ENCODE results near the gene LRRC63.
A peak's percentile ranks its signal among the peaks of the same experiment; 100 is the strongest.
"Not testable (repeated sequence)": the region's sequence is repeated elsewhere in the genome, so short reads cannot be mapped to it uniquely, and the experiment has no call there.

Gene LRRC63

DNA sequence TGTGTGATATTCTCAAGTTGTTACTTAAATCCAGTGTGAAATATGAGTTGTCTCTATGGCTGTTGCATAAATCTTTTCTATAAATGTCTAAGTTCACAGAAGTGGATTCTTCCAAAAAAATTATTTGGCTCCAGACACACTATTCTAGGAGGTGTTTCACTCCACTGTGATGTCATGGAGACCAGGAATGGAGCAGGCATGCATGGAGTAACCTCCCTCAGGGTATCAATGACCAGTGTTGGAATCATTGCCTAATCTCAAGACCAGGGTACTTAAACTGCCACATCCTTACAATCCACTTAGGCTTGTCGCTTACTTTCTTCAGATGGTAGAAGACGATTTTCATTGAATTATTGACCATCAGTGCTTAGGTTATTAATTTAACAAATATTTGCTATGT lies 55.4 kb downstream of the LRRC63 start:
- DNase-seq (ENCODE audit: low spot score): no peak

DNA sequence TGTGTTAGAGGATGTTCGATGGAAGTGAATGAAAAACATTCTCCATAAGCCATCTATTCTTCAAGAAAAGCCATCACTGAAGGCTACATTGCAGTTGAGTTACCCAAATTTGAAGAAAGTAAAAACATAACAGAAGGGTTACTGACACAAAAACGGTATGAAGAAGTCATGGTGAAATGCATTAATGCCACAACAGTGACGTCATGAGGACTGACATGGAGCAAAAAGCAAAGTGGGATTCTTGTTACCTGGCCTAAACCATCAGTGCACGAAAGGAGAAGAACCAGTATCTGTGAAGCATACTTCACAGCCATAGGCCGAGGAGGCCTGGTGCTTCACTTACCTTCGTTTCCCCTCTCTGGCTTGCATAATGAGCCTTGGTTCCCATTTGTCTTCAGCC lies 58.7 kb downstream of the LRRC63 start:
- DNase-seq (ENCODE audit: low spot score): no peak

DNA sequence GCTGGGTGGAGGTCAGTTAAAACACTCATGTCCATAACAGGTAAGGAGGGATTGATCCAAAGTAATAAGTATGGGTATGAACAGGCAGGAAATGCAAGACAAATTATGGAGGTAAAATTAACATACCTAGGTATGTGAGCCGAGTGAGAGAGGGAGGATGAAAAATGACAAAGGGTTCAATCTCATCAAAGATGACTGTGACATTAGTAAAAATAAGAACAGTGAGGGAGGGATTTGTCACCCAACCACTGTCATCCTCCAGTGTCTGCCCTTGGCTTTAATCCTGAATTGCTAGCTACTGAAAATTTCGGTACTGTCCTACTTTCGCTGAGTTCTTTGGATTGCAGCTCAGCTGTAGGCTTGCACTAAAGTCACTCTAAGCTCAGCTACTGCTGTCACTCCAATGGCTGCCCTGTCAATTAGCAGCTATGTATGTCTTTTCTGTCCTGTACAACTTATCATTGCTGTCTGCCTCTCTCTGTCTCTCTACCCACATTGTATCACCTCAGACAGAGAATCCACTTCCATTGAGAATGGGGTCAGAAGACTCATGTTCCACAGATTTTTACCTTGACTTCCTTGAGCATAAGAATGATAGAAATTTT lies 62.5 kb downstream of the LRRC63 start:
- DNase-seq (ENCODE audit: low spot score): no peak

DNA sequence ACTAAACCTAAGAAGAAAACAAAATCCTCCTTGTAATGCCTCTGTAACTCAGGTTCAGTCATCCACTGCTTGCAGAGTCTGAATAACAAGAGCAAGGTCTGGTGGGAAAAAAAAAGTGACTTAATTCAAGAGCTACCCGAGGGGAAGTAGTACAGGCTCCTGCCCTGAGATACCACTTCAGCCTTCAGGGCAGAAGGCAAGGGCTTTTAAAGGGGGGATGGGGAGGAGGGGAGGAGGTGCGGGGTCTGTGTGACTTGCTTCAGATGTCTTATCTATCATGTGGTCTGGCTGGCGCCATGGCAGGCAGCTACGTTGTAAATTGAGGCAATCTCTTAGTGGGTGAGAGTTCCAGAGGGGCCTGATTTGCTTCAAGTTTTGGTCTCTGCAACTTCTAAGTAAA lies 66.7 kb downstream of the LRRC63 start:
- no peak for DNase-seq (ENCODE audit: low spot score)

DNA sequence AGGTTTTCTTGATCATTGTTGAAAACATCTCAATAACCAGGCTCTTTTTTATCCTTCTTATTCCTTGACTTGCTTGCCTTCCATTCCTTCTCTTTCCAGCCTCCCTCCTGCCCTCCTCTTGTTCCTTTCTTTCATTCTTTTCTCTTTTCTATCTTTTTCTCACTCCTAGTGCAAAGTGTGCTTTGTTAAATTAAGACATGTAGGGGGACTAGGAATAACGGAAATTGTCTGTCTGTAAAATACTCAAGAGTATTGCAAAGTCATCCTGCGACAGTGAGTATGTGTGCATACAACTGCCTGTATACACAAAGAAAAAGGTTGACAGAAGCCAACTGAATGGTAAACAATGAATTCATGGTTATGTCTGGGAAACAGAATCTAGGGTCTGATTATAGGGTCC lies 70.1 kb downstream of the LRRC63 start:
- DNase-seq (ENCODE audit: low spot score): no peak

DNA sequence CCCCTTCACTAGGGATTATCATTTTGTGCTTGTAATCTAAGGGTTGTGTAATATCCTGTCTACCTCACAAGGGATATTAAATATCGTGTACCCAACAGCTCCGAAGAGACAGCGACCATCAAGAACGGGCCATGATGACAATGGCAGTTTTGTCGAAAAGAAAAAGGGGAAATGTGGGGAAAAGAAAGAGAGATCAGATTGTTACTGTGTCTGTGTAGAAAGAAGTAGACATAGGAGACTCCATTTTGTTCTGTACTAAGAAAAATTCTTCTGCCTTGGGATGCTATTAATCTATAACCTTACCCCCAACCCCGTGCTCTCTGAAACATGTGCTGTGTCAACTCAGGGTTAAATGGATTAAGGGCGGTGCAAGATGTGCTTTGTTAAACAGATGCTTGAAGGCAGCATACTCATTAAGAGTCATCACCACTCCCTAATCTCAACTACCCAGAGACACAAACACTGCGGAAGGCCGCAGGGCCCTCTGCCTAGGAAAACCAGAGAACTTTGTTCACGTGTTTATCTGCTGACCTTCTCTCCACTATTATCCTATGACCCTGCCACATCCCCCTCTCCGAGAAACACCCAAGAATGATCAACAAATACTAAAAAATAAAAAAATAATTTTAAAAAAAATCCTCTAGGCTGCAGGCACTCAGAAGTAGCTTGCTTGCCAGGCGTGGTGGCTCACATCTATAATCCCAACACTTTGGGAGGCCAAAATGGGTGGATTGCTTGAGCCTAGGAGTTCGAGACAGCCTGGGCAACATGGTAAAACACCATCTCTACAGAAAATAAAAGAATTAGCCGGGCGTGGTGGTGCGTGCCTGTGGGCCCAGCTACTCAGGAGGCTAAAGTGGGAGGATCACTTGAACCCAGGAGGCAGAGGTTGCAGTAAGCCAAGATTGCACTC lies 72.4 kb downstream of the LRRC63 start:
- DNase-seq (ENCODE audit: low spot score): not testable (repeated sequence)

DNA sequence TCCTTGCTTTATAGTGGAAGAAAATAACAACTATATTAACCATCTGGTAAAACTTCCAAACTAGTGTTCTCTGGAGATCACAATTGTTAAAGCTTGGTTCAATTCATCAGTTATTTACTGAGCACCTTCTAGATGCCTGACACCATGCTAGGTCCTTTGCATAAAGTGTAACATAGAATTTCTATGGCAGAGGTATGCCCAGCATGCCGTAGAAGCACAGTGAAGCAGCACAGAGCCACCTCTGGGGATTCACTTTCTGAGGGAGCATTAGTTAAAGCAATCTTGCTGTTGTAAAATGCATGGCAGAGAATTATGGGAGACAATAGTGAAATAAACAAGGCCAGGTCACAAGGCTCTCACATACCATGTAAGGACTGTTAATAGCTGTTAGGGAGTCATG lies 75.2 kb downstream of the LRRC63 start:
- no peak for DNase-seq (ENCODE audit: low spot score)

DNA sequence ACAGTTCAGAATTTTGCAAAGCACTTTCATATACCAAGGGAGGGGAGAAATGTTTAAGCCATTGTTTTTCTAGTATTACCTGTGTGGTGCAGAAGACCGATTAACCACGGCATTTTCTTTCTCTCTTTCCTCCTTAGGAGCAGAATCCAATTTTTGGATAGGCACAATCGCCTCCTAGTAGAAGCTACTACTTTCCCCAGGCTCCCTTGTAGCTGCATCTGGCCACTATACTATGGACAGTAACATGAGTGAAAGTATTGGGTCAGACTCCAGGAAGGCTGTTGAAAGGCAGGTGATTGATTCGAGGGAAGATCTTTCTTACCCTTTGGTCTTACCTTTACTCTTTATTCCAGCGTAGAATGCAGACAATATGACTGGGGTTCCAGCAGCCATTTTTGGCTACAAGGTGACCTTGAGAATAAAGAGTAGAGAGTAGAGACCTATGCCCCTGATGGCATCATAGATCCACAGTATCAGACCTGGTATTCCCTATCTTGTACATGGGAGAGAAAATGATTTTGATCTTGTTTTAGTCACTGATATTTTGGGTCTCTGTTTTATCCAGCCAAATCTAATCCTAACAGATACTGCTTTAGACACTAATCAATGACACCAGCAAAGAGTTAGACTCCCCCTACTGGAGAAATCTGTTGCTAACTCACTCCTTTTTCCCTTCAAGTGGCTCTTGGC lies 77.0 kb downstream of the LRRC63 start:
- DNase-seq (ENCODE audit: low spot score): peak; percentile 28

DNA sequence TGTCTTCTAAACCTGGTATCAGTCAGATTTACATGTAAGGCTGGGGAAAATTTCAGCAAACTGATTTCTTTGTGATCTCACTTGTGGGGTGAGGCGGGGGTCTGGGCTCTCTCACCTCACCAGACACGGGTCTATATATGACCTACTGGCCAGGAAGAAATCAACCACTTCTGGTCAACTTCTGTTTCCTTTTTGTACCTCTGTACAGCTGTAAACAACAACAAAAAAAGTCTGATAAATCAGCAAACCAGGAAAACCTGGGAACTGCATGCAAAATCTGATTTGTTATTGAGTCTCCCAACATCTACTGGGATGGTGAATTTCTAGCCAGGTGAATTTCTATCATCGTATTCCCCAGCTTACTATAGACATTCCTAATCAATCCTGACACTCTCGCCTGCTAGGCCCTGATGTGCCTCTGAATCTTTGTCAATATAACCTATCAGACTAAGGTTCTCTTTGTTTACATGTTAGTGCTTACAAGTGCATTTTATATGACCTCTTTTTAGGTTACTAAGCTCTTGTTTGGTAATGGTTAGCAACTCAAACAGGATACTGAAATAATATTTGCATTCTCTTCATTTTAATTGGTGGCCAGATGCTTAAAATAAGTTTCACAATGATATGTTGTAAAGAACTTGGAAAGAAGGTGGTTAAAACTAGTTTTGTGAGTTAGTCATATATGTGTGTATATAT lies 77.7 kb downstream of the LRRC63 start:
- DNase-seq (ENCODE audit: low spot score): no peak

DNA sequence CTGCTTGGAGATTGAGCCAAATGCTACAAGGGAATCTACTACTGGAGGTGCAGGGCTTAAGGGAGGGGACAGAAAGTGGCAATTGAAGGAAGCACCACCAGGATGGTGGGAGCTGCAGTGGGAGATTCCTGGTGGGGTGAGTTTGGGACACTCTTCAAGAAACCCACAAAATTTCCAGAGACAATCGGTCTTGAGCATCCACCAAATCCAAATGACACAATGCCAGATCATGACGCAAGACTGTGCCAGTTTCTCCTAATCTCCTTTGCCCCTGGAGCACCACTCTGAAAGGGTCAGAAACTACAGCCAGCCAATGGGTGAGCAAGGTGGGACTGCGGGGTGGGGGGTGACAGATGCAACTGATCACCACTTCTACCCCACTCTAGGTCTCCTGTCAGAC lies 78.7 kb downstream of the LRRC63 start:
- no peak for DNase-seq (ENCODE audit: low spot score)

DNA sequence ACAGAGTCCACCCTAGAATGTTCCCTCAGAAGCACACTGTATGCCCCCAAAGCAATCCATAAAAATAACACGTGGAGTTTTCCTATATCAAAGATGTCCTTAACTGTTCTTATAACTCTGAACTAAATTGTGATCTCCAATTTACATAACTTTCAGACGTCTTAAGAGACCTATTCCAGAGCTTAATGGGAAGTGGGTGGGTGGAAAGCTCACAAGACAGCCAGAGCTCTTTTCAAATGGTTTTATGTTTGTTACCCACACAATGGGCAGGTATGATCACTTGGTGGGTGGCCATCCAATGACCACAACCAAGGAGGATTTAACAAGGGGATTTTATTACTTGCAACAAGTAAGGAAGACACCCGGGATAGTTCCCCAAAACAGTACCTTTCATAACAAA lies 81.7 kb downstream of the LRRC63 start:
- DNase-seq (ENCODE audit: low spot score): no peak

DNA sequence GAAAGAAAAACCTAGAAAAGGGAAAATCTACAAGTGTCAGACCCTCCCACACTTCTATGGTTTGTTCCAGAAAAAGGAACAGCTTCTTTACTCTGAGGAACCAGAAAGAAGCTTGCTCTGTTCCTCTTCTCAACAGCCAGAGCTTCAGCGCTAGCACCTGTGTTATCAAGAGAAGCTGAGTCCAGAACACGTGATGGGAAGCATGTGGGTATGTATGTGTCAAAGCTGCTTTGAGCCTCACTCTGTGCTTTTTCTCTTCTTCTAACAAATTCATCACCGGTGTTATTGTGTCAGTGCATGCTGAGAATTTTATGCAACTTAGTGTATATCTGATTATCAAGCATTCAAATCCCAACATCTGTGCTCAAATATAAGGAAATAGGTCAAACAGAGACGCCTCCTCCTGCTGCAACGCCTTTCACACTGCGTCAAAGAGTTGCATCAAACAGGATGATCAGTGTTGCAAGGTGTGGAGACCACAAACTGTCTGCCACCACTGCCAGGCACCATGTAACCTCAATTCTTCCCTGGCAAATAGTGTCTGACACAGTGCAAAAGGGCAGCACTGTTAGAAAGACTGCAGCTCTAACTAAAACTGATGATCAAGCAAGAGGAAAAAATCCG lies 83.9 kb downstream of the LRRC63 start:
- DNase-seq (ENCODE audit: low spot score): peak; percentile 11

DNA sequence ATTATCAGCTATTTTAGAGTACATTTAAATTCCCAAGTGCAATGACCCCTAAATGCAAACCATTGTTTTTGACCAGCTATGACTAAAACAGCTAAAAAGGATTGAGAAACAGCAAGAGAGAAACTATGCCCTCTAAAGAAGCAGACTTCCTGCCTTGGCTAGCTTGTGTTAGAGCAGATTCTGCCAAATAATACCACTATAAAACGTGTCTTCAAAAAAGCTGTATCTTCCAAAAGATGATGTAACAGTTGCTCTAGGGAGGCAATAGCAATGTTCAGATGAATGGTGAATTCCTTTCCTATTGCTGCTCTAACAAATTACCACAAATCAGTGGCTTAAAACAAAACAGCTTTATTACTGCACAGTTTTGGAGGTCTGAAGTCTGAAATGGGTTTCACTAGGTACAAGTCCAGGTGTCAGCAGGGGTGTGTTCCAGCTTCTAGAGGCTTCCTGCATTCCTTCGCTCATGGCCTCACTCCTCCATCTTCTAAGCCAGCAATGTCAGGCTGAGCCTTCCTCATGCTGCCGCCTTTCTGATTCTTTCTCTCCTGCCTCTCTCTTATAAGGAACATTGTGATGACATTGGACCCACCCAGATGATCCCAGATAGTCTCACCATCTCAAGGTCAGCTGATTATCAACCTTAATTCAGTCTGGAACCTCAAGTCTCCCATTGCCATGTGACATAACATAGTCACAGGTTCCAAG lies 84.5 kb downstream of the LRRC63 start:
- no peak for DNase-seq (ENCODE audit: low spot score)

DNA sequence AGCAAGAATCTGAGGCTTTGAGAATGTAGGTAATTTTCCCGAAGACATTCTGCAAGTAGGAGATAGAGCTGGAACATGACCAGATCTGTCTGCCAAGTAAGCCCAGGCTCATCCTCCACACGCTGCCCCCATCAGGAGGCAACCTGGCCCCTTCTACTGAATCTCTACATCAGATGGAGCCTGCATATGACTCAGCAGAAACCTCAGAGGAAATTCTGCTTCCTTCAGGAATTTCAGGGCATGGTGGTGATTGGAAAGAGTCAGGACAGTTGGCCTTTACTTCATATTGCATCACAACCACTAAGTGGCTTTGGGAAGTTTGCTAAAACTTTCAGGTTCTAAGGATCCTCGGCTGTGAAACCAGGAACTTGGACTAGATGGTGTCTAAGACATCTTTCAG lies 85.2 kb downstream of the LRRC63 start:
- DNase-seq (ENCODE audit: low spot score): no peak

DNA sequence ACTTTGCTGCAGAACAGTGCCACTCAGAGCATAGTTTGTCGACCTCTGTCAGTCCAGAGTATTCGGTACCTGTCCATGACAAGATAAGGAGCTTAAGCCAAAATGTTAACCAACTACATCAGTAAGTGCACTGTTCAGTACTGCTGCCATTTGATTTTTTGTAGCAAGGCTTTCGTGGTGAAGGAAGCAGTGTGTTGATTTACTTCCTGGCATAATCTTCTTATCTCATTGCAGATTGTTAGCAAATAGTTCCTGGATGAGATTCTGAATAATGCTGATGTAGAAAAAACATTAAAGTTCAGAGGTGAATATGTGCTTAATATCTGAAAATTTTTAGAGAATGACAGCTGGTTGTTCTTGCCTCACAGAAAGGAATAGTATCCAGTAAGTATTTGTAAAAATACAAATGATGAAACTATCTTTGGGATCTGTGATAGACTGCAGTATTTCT lies 85.7 kb downstream of the LRRC63 start:
- no peak for DNase-seq (ENCODE audit: low spot score)

DNA sequence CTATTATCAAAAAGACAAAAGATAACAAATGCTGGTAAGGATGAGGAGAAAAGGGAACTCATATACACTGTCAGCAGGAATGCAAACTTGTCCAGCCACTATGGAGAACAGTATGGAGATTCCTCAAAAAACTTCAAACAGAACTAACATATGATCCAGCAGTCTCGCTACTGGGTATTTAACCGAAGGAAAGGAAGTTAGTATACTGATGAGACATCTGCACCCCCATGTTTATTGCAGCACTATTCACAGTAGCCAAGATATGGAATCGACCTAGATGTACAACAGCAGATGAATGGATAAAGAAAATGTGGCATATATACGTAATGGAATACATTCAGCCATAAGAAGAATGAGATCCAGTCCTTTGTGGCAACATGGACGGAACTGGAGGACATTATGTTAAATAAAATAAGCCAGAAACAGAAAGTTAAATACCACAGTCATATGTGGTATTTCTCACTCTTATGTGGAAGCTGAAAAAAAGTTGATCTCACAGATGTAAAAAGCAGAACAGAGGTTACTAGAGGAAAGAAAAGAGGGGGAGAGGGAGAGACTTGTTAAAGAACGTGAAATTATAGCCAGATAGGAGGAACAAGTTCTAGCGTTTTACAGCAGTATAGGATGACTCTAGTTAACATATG lies 92.1 kb downstream of the LRRC63 start:
- no peak for DNase-seq (ENCODE audit: low spot score)

DNA sequence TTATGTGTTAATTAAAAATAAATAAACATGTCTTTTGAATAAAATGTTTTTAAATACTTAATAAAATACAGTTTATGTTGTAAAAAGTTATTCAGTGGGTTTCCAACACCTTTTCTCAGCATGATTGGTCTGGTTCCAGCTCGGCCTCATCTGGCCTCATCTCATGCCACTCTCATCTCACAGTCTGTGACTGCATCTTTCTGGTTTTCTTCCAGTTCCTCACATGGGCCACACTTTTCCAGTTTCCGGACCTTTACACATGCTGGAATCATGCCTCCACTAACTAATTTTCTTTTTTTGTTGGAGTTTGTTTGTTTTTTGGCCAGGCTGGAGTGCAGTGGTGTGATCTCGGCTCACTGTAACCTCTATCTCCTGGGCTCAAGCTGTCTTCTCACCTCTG lies 92.8 kb downstream of the LRRC63 start:
- no peak for DNase-seq (ENCODE audit: low spot score)

DNA sequence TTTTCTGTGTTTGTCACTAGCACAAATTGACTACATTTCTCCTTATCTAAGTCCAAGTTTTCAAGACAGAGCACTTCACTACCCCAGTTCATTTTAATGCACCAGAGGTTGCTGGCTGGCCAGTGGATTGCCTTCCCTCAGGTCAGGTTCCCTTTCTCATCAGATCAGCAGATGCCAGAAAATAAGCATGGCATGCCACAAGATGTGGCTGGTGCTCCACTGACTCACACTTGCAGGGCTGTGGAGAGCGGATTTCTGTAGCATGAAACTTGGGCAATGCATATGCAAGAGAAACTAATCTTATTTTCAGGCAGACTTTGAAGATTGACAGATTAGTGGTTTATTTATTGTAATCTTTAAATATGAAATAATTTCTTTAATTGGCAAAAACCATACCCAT lies 95.8 kb downstream of the LRRC63 start:
- no peak for DNase-seq (ENCODE audit: low spot score)

DNA sequence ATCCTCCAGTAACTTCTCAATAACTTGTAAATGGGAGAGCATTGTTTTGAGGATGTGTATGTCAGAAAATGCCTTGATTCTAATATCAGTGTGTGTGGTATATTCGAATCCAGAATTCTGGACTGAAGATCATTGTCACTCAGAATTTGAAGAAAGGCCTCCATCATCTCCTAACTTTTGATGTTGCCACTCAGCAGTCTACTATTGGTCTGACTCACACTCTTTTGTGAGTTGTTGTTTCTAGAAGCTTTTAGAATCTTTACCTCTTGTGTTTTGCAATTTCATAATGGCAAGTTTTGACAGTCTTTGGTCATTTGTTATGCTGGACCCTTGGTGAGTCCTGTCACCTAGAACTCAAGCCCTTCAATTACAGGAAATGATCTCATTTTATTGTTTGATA lies 98.3 kb downstream of the LRRC63 start:
- no peak for DNase-seq (ENCODE audit: low spot score)

DNA sequence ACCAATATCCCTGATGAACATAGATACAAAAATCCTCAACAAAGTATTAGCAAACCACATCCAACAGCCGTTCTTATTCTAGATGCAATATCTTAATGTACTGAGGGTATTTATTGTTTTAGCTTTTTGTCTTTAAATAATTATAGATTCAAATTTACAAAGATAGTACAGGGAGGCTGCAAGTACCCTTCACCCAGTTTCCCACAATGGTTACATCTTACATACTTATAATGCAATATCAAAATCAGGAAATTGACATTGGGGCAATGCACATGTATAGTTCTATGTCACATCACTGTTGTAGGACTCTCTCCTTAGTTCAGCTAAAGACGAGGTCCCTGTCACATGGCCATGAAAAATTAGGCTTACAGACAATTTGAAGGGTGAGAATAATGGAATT lies 99.5 kb downstream of the LRRC63 start:
- no peak for DNase-seq (ENCODE audit: low spot score)

DNA sequence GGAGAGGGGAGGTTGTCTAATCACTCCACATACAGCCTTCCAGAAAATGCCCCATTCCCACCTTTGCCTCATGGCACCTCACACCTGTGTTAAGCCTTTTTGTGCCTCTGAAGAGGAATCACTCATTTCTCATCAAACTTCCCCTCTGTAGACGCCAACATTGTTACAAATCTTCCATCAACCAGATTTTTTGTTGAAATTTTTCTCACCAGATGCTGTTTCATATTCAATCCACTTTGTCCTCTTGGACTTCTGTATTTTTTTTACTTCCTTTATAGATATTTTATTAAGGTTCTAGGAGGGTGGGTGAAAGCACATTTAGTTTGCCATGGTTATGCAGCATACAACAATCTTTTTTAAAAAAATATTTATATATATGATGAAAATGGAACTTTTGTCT lies 101.3 kb downstream of the LRRC63 start:
- no peak for DNase-seq (ENCODE audit: low spot score)

Data from globus pallidus (tissue), 1 donor.